T-helper 22 cell (primary cell): ENCODE measurements around the gene CARD9.
"Not testable (repeated sequence)": the region's sequence is repeated elsewhere in the genome, so short reads cannot be mapped to it uniquely, and the experiment has no call there.

ENCODE experiments used
- DNase-seq: peaks from one replicate; pipeline ENCODE4 v3.0.0-alpha.2; 2020; ENCODE audit warnings: low read depth

The CARD9 gene

DNA sequence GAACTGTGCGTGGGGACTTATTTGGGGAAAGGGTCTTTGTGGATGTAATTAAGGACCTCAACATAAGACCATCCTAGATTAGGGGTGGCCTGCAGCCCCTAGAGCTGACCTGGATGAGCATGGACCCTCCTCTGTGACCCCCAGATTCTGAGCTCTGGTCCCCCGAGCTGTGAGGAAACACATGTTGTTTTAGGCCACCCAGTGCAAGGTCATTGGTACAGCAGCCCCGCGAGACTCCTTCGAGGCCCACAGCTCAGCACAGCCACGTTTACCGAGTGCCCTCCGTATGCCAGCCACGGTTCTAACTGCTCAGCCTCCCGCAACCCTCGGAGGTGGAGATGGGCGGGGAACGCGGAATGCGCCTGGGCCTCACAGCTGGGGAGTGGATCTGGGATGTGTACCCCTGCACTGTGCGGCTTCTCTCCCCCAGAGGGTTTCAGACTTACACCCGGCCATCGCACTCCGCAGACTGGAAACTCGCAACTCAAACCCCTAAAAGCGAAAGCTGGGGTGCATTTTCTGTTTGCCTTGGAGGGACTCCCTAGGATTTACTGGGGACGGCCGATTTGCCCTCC is 50.6 kb downstream of the CARD9 start:
- no peak for DNase-seq

DNA sequence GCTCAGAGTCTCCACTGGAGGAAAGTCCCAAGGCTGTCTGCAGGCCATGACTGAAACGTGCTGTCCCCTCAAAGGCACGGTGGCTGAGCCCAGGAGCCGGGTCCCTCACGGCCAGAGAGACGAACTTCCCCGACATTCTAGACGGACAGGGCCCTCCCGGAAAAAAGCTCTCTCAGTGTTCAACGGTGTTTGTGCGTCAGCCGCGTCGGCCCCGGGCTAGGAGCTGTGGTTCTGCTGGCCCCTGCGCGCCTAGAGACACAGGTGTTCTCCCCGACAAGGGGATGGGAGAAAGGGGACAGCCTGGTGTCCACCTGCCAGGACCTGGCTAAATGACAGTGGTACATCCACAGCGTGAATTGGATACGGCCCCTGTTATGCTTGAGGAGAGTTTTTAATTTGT is 51.9 kb downstream of the CARD9 start:
- no peak for DNase-seq

DNA sequence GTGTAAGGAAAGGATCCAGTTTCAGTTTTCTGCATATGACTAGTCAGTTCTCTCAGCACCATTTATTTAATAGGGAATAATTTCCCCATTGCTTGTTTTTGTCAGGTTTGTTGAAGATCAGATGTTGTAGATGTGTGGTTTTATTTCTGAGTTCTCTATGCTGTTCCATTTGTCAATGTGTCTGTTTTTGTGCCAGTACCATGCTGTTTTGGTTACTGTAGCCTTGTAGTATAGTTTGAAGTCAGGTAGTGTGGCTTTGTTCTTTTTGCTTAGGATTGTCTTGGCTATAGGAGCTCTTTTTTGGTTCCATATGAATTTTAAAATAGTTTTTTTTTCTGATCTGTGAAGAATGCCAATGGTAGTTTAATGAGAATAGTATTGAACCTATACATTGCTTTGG is 52.5 kb downstream of the CARD9 start:
- not testable (repeated sequence) for DNase-seq

DNA sequence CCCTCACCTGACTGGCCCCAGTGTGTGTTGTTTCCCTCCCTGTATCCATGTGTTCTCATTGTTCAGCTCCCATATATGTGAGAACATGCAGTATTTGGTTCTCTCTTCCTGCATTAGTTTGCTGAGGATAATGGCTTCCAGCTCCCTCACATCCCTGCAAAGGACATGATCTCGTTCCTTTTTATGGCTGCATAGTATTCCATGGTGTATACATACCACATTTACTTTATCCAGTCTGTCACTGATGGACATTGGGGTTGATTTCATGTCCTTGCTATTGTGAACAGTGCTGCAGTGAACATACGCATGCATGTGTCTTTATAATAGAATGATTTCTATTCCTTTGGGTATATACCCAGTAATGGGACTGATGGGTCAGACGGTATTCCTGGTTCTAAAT is 53.5 kb downstream of the CARD9 start:
- not testable (repeated sequence) for DNase-seq

DNA sequence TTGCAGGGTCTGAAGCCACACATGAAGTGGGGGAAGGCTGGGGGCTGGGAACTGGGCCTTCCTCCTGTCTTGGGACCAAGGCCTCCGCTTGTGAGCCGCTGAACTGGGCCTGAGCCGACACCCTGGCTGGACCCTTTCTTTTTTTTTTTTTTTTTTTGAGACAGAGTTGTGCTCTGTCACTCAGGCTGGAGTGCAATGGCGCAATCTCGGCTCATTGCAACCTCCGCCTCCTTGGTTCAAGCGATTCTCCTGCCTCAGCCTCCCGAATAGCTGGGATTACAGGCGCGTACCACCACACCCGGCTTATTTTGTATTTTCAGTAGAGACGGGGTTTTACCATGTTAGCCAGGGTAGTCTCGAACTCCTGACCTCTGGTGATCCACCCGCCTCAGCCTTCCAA is 54.2 kb downstream of the CARD9 start:
- DNase-seq, result not testable (repeated sequence)

DNA sequence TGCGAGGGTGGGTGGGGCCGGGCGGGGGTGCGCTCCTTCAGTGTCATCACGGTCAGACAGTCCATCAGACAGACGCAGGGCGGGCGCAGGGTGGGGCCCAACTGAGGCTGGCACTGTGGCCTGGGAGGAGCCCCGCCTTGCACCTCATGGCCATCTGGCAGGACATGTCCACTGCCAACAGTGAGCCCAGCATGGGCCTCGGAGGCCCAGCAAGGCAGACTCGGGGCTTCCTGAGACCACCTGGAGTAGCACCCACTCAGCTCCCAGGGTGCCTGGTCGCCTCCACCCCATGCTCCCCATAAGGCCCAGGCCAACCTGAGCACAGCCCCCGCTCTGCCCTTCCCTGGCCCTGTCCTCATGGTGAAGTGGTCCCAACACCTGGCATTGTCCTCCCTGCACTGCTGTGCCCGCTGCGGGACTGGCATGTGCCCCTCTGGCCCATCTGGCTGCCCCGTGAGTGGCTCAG is 54.7 kb downstream of the CARD9 start:
- DNase-seq, result no peak

DNA sequence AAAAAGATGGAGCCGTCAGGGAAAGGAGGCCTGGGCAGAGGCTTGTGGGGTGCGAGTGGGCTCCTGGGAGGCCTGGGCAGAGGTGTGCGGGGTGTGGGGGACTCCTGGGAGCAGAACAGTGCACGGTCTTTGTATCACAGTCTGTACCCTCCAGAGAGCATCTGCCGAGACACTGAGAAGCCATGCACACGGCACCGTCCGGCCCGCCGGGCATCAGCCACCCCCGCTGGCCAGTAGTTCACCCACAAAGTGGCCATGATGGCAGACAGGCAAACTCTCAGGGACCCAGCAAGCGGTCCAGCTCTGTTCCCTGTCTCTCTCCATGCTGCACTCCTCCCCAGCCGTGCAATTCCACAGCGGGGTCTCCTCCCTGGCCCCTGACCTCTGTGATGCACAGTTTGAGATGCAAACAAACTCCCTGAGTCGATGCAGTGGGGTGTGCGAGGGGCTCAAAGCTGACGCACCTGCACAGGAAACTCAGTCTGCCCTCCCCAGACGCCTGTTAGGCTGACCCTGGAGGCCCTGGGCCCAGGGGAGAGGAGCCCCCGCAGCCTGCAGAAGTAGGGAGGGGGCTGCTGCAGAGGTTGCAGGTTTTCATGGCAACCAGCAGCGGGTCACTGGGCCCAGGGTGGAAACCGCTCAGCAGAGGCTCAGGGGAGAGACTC is 55.2 kb downstream of the CARD9 start:
- no peak for DNase-seq

DNA sequence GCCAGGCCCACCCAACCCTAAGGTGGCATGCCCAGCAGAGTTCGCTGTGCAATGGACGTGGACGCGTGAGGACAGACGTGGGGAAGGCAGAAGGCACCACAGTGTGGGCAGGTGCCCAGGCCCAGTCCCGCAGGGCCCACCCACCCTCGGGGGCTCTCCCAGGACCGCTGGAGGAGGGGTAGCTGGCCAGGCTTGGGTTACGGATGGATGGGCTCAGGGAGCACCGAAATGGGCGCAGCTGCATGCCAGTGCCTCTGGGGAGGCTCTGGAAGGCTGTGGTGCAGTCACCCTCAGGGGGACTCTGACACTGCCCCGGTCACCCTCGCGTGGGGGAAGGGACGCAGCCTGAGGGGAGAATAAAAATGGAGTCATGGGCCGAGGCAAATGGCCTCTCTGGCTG is 55.8 kb downstream of the CARD9 start:
- no peak for DNase-seq

DNA sequence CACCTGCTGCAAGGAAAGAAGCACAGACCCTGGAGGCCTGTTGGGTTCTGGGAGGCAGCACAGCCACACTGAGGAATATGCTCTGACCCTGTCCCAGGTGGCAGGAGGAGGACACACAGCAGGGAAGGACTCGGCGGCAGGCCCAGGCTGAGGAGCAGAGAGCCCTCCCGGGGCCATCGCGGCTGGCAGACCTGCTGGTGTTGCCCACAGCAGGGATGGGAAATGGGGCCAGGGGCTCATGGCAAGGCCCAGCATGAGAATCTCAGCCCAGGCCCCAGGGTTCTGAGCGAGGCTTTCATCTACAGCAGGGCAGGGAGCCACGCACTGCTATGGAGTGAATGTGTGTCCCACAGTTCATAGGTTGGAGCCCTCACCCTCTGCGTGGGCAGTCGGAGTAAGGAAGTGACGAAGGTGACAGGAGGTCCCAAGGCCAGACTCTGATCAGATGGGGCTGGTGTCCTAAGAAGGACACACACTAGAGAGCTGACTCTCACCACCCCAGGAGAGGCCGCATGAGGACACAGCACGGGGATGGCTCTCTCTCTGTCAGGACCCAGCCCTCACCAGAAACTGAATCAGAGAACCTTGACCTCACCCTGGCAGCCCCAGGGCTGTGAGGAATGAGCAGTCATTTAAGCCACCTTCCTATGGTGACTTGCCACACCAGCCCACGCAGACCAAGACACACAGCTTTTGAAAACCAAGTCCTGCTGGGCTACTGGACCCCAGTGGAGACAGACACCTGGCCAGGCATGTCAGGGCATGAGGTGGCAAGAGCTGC is 56.4 kb downstream of the CARD9 start:
- DNase-seq, result no peak

DNA sequence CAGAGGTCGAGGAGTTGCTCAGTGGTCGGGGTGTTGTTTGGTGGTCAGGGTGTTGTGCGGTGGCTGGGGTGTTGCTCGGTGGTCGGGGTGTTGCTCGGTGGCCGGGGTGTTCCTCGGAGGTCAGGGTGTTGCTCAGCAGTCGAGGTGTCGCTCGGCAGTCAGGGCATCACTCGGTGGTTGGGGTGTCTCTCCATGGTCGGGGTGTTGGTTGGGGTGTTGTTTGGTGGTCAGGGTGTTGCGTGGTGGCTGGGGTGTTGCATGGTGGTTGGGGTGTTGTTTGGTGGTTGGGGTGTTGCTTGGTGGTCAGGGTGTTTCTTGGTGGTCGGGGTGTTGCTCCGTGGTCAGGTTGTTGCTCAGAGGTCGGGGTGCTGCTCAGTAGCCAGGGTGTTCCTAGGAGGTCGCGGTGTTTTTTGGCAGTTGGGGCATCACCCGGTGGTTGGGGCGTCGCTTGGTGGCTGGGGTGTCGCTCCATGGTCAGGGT is 57.2 kb downstream of the CARD9 start:
- no peak for DNase-seq

DNA sequence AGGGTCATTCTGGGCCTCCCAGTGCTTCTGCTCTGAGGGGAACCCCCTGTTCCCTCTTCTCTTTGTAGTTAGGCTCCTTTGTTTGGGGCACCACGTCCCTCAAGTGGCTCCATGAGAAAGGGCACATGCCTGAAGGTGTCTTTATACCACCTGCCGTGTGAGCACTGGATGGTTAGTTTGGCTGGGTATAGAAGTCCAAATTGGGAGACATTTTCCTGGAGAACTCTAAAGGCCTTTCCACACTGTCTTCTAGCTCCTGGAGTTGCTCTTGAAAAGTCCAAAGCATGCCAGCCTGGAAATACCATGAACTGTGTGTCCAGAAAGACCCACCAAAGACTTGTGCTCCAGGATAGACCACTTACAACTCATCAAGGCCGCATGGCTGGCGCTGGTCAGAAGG is 58.5 kb downstream of the CARD9 start:
- no peak for DNase-seq

DNA sequence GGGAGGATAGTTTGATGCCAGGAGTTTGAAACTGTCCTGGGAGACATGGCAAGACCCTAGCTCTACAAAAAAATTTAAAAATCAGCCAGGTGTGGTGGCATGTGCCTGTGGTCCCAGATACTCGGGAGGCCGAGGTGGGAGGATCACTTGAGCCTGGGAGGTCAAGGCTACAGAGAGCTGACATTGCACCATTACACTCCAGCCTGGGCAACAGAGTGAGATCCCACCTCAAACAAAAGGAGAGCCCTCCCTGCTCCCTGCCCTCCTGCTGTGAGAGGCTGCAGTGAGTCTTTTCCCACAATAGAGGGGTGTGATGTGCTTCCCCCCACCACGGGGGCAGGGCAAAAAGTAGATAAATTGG is 59.4 kb downstream of the CARD9 start:
- no peak for DNase-seq
